Fibroblast of the aortic adventitia (primary cell): ENCODE data around the gene ECSCR. TPM values are rescaled to one million over a fixed set of nuclear protein-coding genes. Genes with fewer than 3 reads are reported as not detected.
"Not testable (repeated sequence)": the region's sequence is repeated elsewhere in the genome, so short reads cannot be mapped to it uniquely, and the experiment has no call there.

Experiments used
- DNase-seq: peaks from one replicate; pipeline ENCODE4 v3.0.0-alpha.2; 2010; ENCODE audit warnings: low read depth
- H3K4me3 ChIP-seq: 2 replicates; pipeline ENCODE4 v1.5.1; 2011; ENCODE audit warnings: low read depth, mild to moderate bottlenecking, control low read depth, low read length, moderate library complexity
- CTCF ChIP-seq: IDR thresholded peaks from 2 replicates; pipeline ENCODE4 v1.5.1; 2011; ENCODE audit warnings: mild to moderate bottlenecking, low read length, control low read depth, inconsistent platforms; ENCODE audit not compliant: insufficient read depth
- total RNA-seq: library from RNA; depleted of rRNA; stranded (reverse); fragments of >200 nt; gene quantifications from 2 replicates; pipeline ENCODE4 v1.2.3, GENCODE V29; 2012; ENCODE audit warnings: low replicate concordance

ECSCR gene
- total RNA-seq, 1 donor: 0.36 TPM

GRCh38 chr5:139492700-139493192 lies 30.2 kb upstream of the ECSCR start:
- TF ChIP-seq CTCF: no peak
- no peak overlapping the region for H3K4me3 ChIP-seq
- peak; percentile 69 for DNase-seq

- DNase-seq: no peak
- H3K4me3 ChIP-seq: no peak overlapping the region
- no peak for TF ChIP-seq CTCF
Observed at GRCh38 chr5:139488260-139488659, 25.7 kb upstream of the ECSCR start.

GRCh38 chr5:139486201-139486600 lies 23.7 kb upstream of the ECSCR start:
- no peak for DNase-seq
- TF ChIP-seq CTCF: no peak
- no peak overlapping the region for H3K4me3 ChIP-seq

- peak overlapping the region; percentile 87 for H3K4me3 ChIP-seq
- DNase-seq: not testable (repeated sequence)
Observed at GRCh38 chr5:139482890-139483208, 20.3 kb upstream of the ECSCR start.

GRCh38 chr5:139482050-139482889 lies 19.7 kb upstream of the ECSCR start, which contains the start of gene STING1:
TSS of gene STING1 (minus strand) at chr5:139482758. CDS start at chr5:139481704, 1,054 bp downstream.
- TF ChIP-seq CTCF: no peak
- peak within 1 kb of the TSS; percentile 87 for H3K4me3 ChIP-seq
- DNase-seq: peak; percentile 98

- peak overlapping the region; percentile 87 for H3K4me3 ChIP-seq
- DNase-seq: peak; percentile 58
- TF ChIP-seq CTCF: peak; percentile 45
Observed at GRCh38 chr5:139481580-139482049, 19.1 kb upstream of the ECSCR start.

- H3K4me3 ChIP-seq: peak overlapping the region; percentile 87
- no peak for TF ChIP-seq CTCF
- peak; percentile 59 for DNase-seq
Observed at GRCh38 chr5:139481122-139481533, 18.6 kb upstream of the ECSCR start.

- H3K4me3 ChIP-seq, DNase-seq: not testable (repeated sequence)
Observed at GRCh38 chr5:139479729-139480128, 17.2 kb upstream of the ECSCR start.

GRCh38 chr5:139478657-139479423 lies 16.3 kb upstream of the ECSCR start:
- not testable (repeated sequence) for DNase-seq

More at GRCh38 chr5:139478657-139479423, 16.3 kb upstream of the ECSCR start:
- not testable (repeated sequence) for H3K4me3 ChIP-seq
